Measurements from ENCODE around the gene KRT1. TPM values are rescaled to one million over a fixed set of nuclear protein-coding genes. Genes with fewer than 3 reads are reported as not detected.

The KRT1 gene
- total RNA-seq, 1 donor from 2014 or later, result not detected

- H3K4me1 Mint-ChIP-seq (ENCODE audit: unreplicated experiment), result no peaks in the 10 kb centered on the region
- H3K27me3 Mint-ChIP-seq (ENCODE audit: unreplicated experiment), result peaks cover 4% of the 10 kb centered on the region
- no peak overlapping the region for H3K4me3 Mint-ChIP-seq (ENCODE audit: unreplicated experiment)
- TF ChIP-seq CTCF (IDR thresholded peaks at IDR 0.05; ENCODE audit: unreplicated experiment), result no peak
- H3K27ac Mint-ChIP-seq (ENCODE audit: unreplicated experiment), result no peak overlapping the region
- no peaks in the 10 kb centered on the region for H3K9me3 Mint-ChIP-seq (ENCODE audit: unreplicated experiment)
- no peak for DNase-seq (ENCODE audit: low spot score)
- H3K36me3 Mint-ChIP-seq (ENCODE audit: low read depth, unreplicated experiment), result no peaks in the 10 kb centered on the region
Observed at GRCh38 chr12:52708010-52708409, 27.8 kb upstream of the KRT1 start.

- no peak overlapping the region for H3K4me3 Mint-ChIP-seq (ENCODE audit: unreplicated experiment)
- no peak overlapping the region for H3K27ac Mint-ChIP-seq (ENCODE audit: unreplicated experiment)
- no peak for DNase-seq (ENCODE audit: low spot score)
- H3K4me1 Mint-ChIP-seq (ENCODE audit: unreplicated experiment), result no peaks in the 10 kb centered on the region
- peaks cover 8% of the 10 kb centered on the region for H3K27me3 Mint-ChIP-seq (ENCODE audit: unreplicated experiment)
- H3K36me3 Mint-ChIP-seq (ENCODE audit: low read depth, unreplicated experiment), result no peaks in the 10 kb centered on the region
- TF ChIP-seq CTCF (IDR thresholded peaks at IDR 0.05; ENCODE audit: unreplicated experiment), result no peak
- H3K9me3 Mint-ChIP-seq (ENCODE audit: unreplicated experiment), result no peaks in the 10 kb centered on the region
Observed at GRCh38 chr12:52704464-52704863, 24.3 kb upstream of the KRT1 start.

- Mint-ChIP-seq H3K36me3 (ENCODE audit: low read depth, unreplicated experiment) (no peaks in the 10 kb centered on the region), H3K4me1 (ENCODE audit: unreplicated experiment) (no peaks in the 10 kb centered on the region), H3K4me3 (ENCODE audit: unreplicated experiment) (no peak overlapping the region), H3K27me3 (ENCODE audit: unreplicated experiment) (peaks cover 8% of the 10 kb centered on the region), H3K27ac (ENCODE audit: unreplicated experiment) (no peak overlapping the region), H3K9me3 (ENCODE audit: unreplicated experiment) (no peaks in the 10 kb centered on the region)
- DNase-seq (ENCODE audit: low spot score), result no peak
- TF ChIP-seq CTCF (IDR thresholded peaks at IDR 0.05; ENCODE audit: unreplicated experiment), result no peak
Observed at GRCh38 chr12:52703878-52704277, 23.7 kb upstream of the KRT1 start.

- Mint-ChIP-seq H3K9me3 (ENCODE audit: unreplicated experiment) (no peaks in the 10 kb centered on the region), H3K4me3 (ENCODE audit: unreplicated experiment) (no peak within 1 kb of the TSS), H3K36me3 (ENCODE audit: low read depth, unreplicated experiment) (no peaks in the 10 kb centered on the region), H3K27ac (ENCODE audit: unreplicated experiment) (no peak within 1 kb of the TSS), H3K4me1 (ENCODE audit: unreplicated experiment) (no peaks in the 10 kb centered on the region), H3K27me3 (ENCODE audit: unreplicated experiment) (peaks cover 8% of the 10 kb centered on the region)
- no peak for DNase-seq (ENCODE audit: low spot score)
- TF ChIP-seq CTCF (IDR thresholded peaks at IDR 0.05; ENCODE audit: unreplicated experiment), result no peak
Observed at GRCh38 chr12:52703424-52703823, 23.2 kb upstream of the KRT1 start, which contains the start of gene KRT77. Gene KRT77 (minus strand): TSS chr12:52703524. CDS start chr12:52703434, 90 bp downstream.

GRCh38 chr12:52702338-52702737, 22.1 kb upstream of the KRT1 start:
- H3K36me3 Mint-ChIP-seq (ENCODE audit: low read depth, unreplicated experiment), result no peaks in the 10 kb centered on the region
- H3K4me3 Mint-ChIP-seq (ENCODE audit: unreplicated experiment), result no peak overlapping the region
- DNase-seq (ENCODE audit: low spot score), result no peak
- no peak for TF ChIP-seq CTCF (IDR thresholded peaks at IDR 0.05; ENCODE audit: unreplicated experiment)
- H3K27ac Mint-ChIP-seq (ENCODE audit: unreplicated experiment), result no peak overlapping the region
- no peaks in the 10 kb centered on the region for H3K9me3 Mint-ChIP-seq (ENCODE audit: unreplicated experiment)
- peaks cover 9% of the 10 kb centered on the region for H3K27me3 Mint-ChIP-seq (ENCODE audit: unreplicated experiment)
- H3K4me1 Mint-ChIP-seq (ENCODE audit: unreplicated experiment), result no peaks in the 10 kb centered on the region

Measured in endothelial cell (in vitro differentiated cells).